ENCODE results near the gene CDCA8. TPM values are rescaled to one million over a fixed set of nuclear protein-coding genes. Genes with fewer than 3 reads are reported as not detected.

CDCA8 gene
- polyA plus RNA-seq, 4 donors = 4.0 to 23.5 (median 7.6) TPM

- WGBS, 3 donors = 73 to 88% (median 87%) methylated on average over 9 of the region's 9 CpGs
- FAIRE-seq = no peak
These were observed 48.8 kb downstream of the CDCA8 start for GRCh38 chr1:37741130-37741529.

DNA sequence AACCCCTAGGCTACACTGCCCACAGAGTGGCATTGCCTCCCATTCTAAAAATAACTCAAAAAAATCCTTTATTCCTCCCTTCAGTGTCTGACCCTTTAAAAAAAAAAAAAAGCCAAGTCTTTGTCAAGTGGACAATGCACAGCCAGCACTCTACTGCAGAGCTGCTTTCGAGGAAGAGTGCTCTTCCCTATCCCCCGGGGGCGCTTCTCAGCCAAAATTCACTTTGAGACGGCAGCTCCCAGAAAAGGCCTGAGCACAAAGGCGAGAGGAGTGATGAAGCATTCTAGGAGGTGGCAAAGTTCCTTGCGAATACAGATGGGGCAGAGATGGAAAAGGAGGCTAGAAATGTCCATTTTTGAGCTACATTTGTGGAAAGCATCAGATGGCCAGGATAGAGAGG lies 49.3 kb downstream of the CDCA8 start:
- H3K4me1 ChIP-seq (ENCODE audit: control insufficient read depth in 3 of 3, insufficient read depth in 2 of 3, low read depth in 1 of 3, low read length in 2 of 3) = no peaks in the 10 kb centered on the region
- H3K4me3 ChIP-seq (ENCODE audit: low read depth in 1 of 3, low read length in 3 of 3) = no peak overlapping the region
- DNase-seq (no peak), FAIRE-seq (no peak)
- peaks cover 0 to 6% (median 2%) of the 10 kb centered on the region in 3 donors for H3K27me3 ChIP-seq (ENCODE audit: control insufficient read depth in 3 of 3, insufficient read depth in 3 of 3, low read length in 3 of 3)
- no peaks in the 10 kb centered on the region for H3K9me3 ChIP-seq (ENCODE audit: control insufficient read depth in 2 of 2, insufficient read depth in 1 of 2, low read depth in 1 of 2, low read length in 1 of 2)
- no peak overlapping the region for H3K27ac ChIP-seq (ENCODE audit: low read depth in 1 of 3, low read length in 2 of 3)
- no peaks in the 10 kb centered on the region for H3K36me3 ChIP-seq (ENCODE audit: control insufficient read depth in 3 of 3, insufficient read depth in 2 of 3, low read depth in 1 of 3, low read length in 3 of 3)
- WGBS, 3 donors = 48 to 83% (median 68%) methylated on average over 6 of the region's 6 CpGs

More at GRCh38 chr1:37741130-37741529, 48.8 kb downstream of the CDCA8 start:
- no peak for DNase-seq
- peaks cover 0 to 6% (median 2%) of the 10 kb centered on the region in 3 donors for H3K27me3 ChIP-seq (ENCODE audit: control insufficient read depth in 3 of 3, insufficient read depth in 3 of 3, low read length in 3 of 3)
- H3K9me3 ChIP-seq (ENCODE audit: control insufficient read depth in 2 of 2, insufficient read depth in 1 of 2, low read depth in 1 of 2, low read length in 1 of 2) = no peaks in the 10 kb centered on the region
- H3K27ac ChIP-seq (ENCODE audit: low read depth in 1 of 3, low read length in 2 of 3) = no peak overlapping the region
- H3K36me3 ChIP-seq (ENCODE audit: control insufficient read depth in 3 of 3, insufficient read depth in 2 of 3, low read depth in 1 of 3, low read length in 3 of 3) = no peaks in the 10 kb centered on the region
- H3K4me1 ChIP-seq (ENCODE audit: control insufficient read depth in 3 of 3, insufficient read depth in 2 of 3, low read depth in 1 of 3, low read length in 2 of 3) = no peaks in the 10 kb centered on the region
- H3K4me3 ChIP-seq (ENCODE audit: low read depth in 1 of 3, low read length in 3 of 3) = no peak overlapping the region

DNA sequence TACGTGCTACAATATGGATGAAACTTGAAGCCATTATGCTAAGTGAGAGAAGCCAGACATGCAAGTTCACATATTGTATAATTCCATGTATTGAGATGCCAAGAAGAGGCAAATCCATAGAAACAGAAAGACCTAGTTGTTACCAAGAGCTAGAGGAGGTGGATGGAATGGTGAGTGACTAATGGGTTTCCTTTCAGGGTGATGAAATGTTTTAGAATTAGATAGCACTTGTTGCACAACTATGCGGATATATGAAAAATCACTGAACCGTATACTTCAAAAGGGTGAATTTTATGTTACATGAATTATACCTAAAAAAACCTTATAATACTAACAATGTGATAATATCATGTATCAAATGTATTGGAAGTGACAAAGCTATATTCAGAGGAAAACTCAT lies 54.5 kb downstream of the CDCA8 start:
- no peak overlapping the region for H3K27ac ChIP-seq (ENCODE audit: low read depth in 1 of 3, low read length in 2 of 3)
- WGBS, 3 donors = 92 to 96% (median 96%) methylated on average over 3 of the region's 3 CpGs
- DNase-seq (no peak), FAIRE-seq (no peak)
- H3K27me3 ChIP-seq (ENCODE audit: control insufficient read depth in 3 of 3, insufficient read depth in 3 of 3, low read length in 3 of 3) = peaks cover 0 to 5% (median 3%) of the 10 kb centered on the region in 3 donors
- no peaks in the 10 kb centered on the region for H3K4me1 ChIP-seq (ENCODE audit: control insufficient read depth in 3 of 3, insufficient read depth in 2 of 3, low read depth in 1 of 3, low read length in 2 of 3)
- no peak overlapping the region for H3K4me3 ChIP-seq (ENCODE audit: low read depth in 1 of 3, low read length in 3 of 3)
- peaks cover 0 to 3% of the 10 kb centered on the region in 2 donors for H3K9me3 ChIP-seq (ENCODE audit: control insufficient read depth in 2 of 2, insufficient read depth in 1 of 2, low read depth in 1 of 2, low read length in 1 of 2)
- no peaks in the 10 kb centered on the region for H3K36me3 ChIP-seq (ENCODE audit: control insufficient read depth in 3 of 3, insufficient read depth in 2 of 3, low read depth in 1 of 3, low read length in 3 of 3)

DNA sequence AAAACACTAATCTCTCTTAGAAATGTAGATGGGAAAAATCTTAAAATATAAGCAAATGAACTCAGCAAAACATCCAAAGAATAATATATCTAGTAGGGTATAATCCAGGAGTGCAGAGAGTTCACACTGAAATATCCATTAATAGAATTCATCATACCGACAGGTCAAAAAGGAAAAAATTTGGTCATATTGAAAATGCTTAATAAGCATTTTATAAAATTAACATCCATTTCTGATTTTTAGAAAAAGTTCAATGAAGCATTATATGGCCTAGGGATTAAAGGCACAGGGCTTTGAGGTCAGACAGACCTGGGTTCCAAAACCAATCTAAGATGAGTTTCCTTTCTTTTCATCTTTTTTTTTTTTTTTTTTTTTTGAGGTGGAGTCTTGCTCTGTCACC lies 56.2 kb downstream of the CDCA8 start:
- peaks cover 0 to 13% (median 8%) of the 10 kb centered on the region in 3 donors for H3K27me3 ChIP-seq (ENCODE audit: control insufficient read depth in 3 of 3, insufficient read depth in 3 of 3, low read length in 3 of 3)
- 82 to 90% (median 89%) methylated on average over 1 of the region's 1 CpG for WGBS, 3 donors
- H3K27ac ChIP-seq (ENCODE audit: low read depth in 1 of 3, low read length in 2 of 3) = no peak overlapping the region
- peaks cover 0 to 3% of the 10 kb centered on the region in 2 donors for H3K9me3 ChIP-seq (ENCODE audit: control insufficient read depth in 2 of 2, insufficient read depth in 1 of 2, low read depth in 1 of 2, low read length in 1 of 2)
- DNase-seq (no peak), FAIRE-seq (no peak)
- no peaks in the 10 kb centered on the region for H3K4me1 ChIP-seq (ENCODE audit: control insufficient read depth in 3 of 3, insufficient read depth in 2 of 3, low read depth in 1 of 3, low read length in 2 of 3)
- H3K36me3 ChIP-seq (ENCODE audit: control insufficient read depth in 3 of 3, insufficient read depth in 2 of 3, low read depth in 1 of 3, low read length in 3 of 3) = no peaks in the 10 kb centered on the region
- no peak overlapping the region for H3K4me3 ChIP-seq (ENCODE audit: low read depth in 1 of 3, low read length in 3 of 3)

- Histone ChIP-seq H3K4me1 (ENCODE audit: control insufficient read depth in 3 of 3, insufficient read depth in 2 of 3, low read depth in 1 of 3, low read length in 2 of 3) (no peaks in the 10 kb centered on the region), H3K27me3 (ENCODE audit: control insufficient read depth in 3 of 3, insufficient read depth in 3 of 3, low read length in 3 of 3) (peaks cover 3 to 39% (median 16%) of the 10 kb centered on the region in 3 donors), H3K36me3 (ENCODE audit: control insufficient read depth in 3 of 3, insufficient read depth in 2 of 3, low read depth in 1 of 3, low read length in 3 of 3) (no peaks in the 10 kb centered on the region), H3K9me3 (ENCODE audit: control insufficient read depth in 2 of 2, insufficient read depth in 1 of 2, low read depth in 1 of 2, low read length in 1 of 2) (peaks cover 0 to 2% of the 10 kb centered on the region in 2 donors), H3K4me3 (ENCODE audit: low read depth in 1 of 3, low read length in 3 of 3) (peak overlapping the region in 2 of 3 donors; percentile 35 to 70), H3K27ac (ENCODE audit: low read depth in 1 of 3, low read length in 2 of 3) (no peak overlapping the region)
- 5 to 20% (median 18%) methylated on average over 11 of the region's 11 CpGs for WGBS, 3 donors
- no peak for DNase-seq
- no peak for FAIRE-seq
These were observed 59.9 kb downstream of the CDCA8 start for GRCh38 chr1:37752213-37752582.

- peaks cover 3 to 45% (median 16%) of the 10 kb centered on the region in 3 donors for H3K27me3 ChIP-seq (ENCODE audit: control insufficient read depth in 3 of 3, insufficient read depth in 3 of 3, low read length in 3 of 3)
- H3K27ac ChIP-seq (ENCODE audit: low read depth in 1 of 3, low read length in 2 of 3) = no peak overlapping the region
- no peaks in the 10 kb centered on the region for H3K9me3 ChIP-seq (ENCODE audit: control insufficient read depth in 2 of 2, insufficient read depth in 1 of 2, low read depth in 1 of 2, low read length in 1 of 2)
- H3K4me1 ChIP-seq (ENCODE audit: control insufficient read depth in 3 of 3, insufficient read depth in 2 of 3, low read depth in 1 of 3, low read length in 2 of 3) = no peaks in the 10 kb centered on the region
- H3K36me3 ChIP-seq (ENCODE audit: control insufficient read depth in 3 of 3, insufficient read depth in 2 of 3, low read depth in 1 of 3, low read length in 3 of 3) = no peaks in the 10 kb centered on the region
- FAIRE-seq (no peak), DNase-seq (peak; percentile 37 to 46)
- whole genome bisulfite sequencing, 3 donors = 1 to 2% (median 1%) methylated on average over 63 to 105 of the region's 105 CpGs
- peak overlapping the region in 2 of 3 donors; percentile 35 to 70 for H3K4me3 ChIP-seq (ENCODE audit: low read depth in 1 of 3, low read length in 3 of 3)
These were observed 60.5 kb downstream of the CDCA8 start for GRCh38 chr1:37752583-37753471.

- Histone ChIP-seq H3K4me3 (ENCODE audit: low read depth in 1 of 3, low read length in 3 of 3) (peak overlapping the region in 1 of 3 donors; percentile 70), H3K4me1 (ENCODE audit: control insufficient read depth in 3 of 3, insufficient read depth in 2 of 3, low read depth in 1 of 3, low read length in 2 of 3) (no peaks in the 10 kb centered on the region), H3K9me3 (ENCODE audit: control insufficient read depth in 2 of 2, insufficient read depth in 1 of 2, low read depth in 1 of 2, low read length in 1 of 2) (no peaks in the 10 kb centered on the region), H3K27ac (ENCODE audit: low read depth in 1 of 3, low read length in 2 of 3) (no peak overlapping the region), H3K27me3 (ENCODE audit: control insufficient read depth in 3 of 3, insufficient read depth in 3 of 3, low read length in 3 of 3) (peaks cover 3 to 48% (median 16%) of the 10 kb centered on the region in 3 donors), H3K36me3 (ENCODE audit: control insufficient read depth in 3 of 3, insufficient read depth in 2 of 3, low read depth in 1 of 3, low read length in 3 of 3) (no peaks in the 10 kb centered on the region)
- WGBS, 3 donors = 2 to 6% (median 3%) methylated on average over 43 to 52 of the region's 52 CpGs
- FAIRE-seq (no peak), DNase-seq (no peak)
These were observed 61.4 kb downstream of the CDCA8 start for GRCh38 chr1:37753473-37754321.

- Histone ChIP-seq H3K4me1 (ENCODE audit: control insufficient read depth in 3 of 3, insufficient read depth in 2 of 3, low read depth in 1 of 3, low read length in 2 of 3) (no peaks in the 10 kb centered on the region), H3K4me3 (ENCODE audit: low read depth in 1 of 3, low read length in 3 of 3) (no peak overlapping the region), H3K9me3 (ENCODE audit: control insufficient read depth in 2 of 2, insufficient read depth in 1 of 2, low read depth in 1 of 2, low read length in 1 of 2) (no peaks in the 10 kb centered on the region), H3K27me3 (ENCODE audit: control insufficient read depth in 3 of 3, insufficient read depth in 3 of 3, low read length in 3 of 3) (peaks cover 3 to 50% (median 16%) of the 10 kb centered on the region in 3 donors), H3K27ac (ENCODE audit: low read depth in 1 of 3, low read length in 2 of 3) (no peak overlapping the region), H3K36me3 (ENCODE audit: control insufficient read depth in 3 of 3, insufficient read depth in 2 of 3, low read depth in 1 of 3, low read length in 3 of 3) (no peaks in the 10 kb centered on the region)
- FAIRE-seq = no peak
- no peak for DNase-seq
- 38 to 79% (median 73%) methylated on average over 1 of the region's 1 CpG for WGBS, 3 donors
These were observed 63.0 kb downstream of the CDCA8 start for GRCh38 chr1:37755290-37755689.

Data from small intestine (tissue), 7 donors.